BE2C (cell line): ENCODE results near the gene POLR2J3.
"Not testable (repeated sequence)": the region's sequence is repeated elsewhere in the genome, so short reads cannot be mapped to it uniquely, and the experiment has no call there.

Source experiments
- DNase-seq: peaks from one replicate; pipeline ENCODE4 v3.0.0-alpha.2; 2020
- H3K27me3 ChIP-seq: fragments of 250-450 bp; sonication (Bioruptor Pico); 2 replicates; pipeline ENCODE4 v1.5.1; 2020; ENCODE audit warnings: mild to moderate bottlenecking
- H3K36me3 ChIP-seq: fragments of 250-450 bp; sonication (Bioruptor Pico); 2 replicates; pipeline ENCODE4 v1.5.1; 2020; ENCODE audit warnings: mild to moderate bottlenecking
- H3K4me1 ChIP-seq: fragments of 250-450 bp; sonication (Bioruptor Pico); 2 replicates; pipeline ENCODE4 v1.5.1; 2020
- H3K4me3 ChIP-seq: 2 replicates; pipeline ENCODE4 v1.5.1; 2011; ENCODE audit warnings: low read depth, low read length
- H3K9me3 ChIP-seq: fragments of 250-450 bp; sonication (Bioruptor Pico); 2 replicates; pipeline ENCODE4 v1.5.1; 2020

Gene POLR2J3

GRCh38 chr7:102545288-102545687 is 27.1 kb downstream of the POLR2J3 start:
- H3K27me3 ChIP-seq, H3K4me1 ChIP-seq, H3K4me3 ChIP-seq, H3K9me3 ChIP-seq, H3K36me3 ChIP-seq, DNase-seq: not testable (repeated sequence)

GRCh38 chr7:102544372-102544771 is 28.0 kb downstream of the POLR2J3 start:
- not testable (repeated sequence) for H3K27me3 ChIP-seq, H3K4me3 ChIP-seq, H3K9me3 ChIP-seq, H3K36me3 ChIP-seq, H3K4me1 ChIP-seq, DNase-seq

GRCh38 chr7:102543596-102543995 is 28.8 kb downstream of the POLR2J3 start, which contains the start of gene UPK3BL2:
TSS of gene UPK3BL2 (minus strand) at chr7:102543696. CDS start at chr7:102543636, 60 bp downstream.
- DNase-seq, H3K9me3 ChIP-seq: not testable (repeated sequence)

GRCh38 chr7:102542771-102543170 is 29.6 kb downstream of the POLR2J3 start:
- H3K4me3 ChIP-seq, H3K27me3 ChIP-seq, H3K36me3 ChIP-seq, DNase-seq, H3K9me3 ChIP-seq, H3K4me1 ChIP-seq: not testable (repeated sequence)

More at GRCh38 chr7:102543596-102543995, 28.8 kb downstream of the POLR2J3 start, which contains the start of gene UPK3BL2:
- H3K4me1 ChIP-seq, H3K27me3 ChIP-seq, H3K4me3 ChIP-seq, H3K36me3 ChIP-seq: not testable (repeated sequence)

GRCh38 chr7:102542083-102542482 is 30.3 kb downstream of the POLR2J3 start:
- not testable (repeated sequence) for H3K4me1 ChIP-seq, DNase-seq, H3K27me3 ChIP-seq, H3K4me3 ChIP-seq, H3K36me3 ChIP-seq, H3K9me3 ChIP-seq

- H3K27me3 ChIP-seq, H3K4me1 ChIP-seq, DNase-seq, H3K36me3 ChIP-seq, H3K9me3 ChIP-seq, H3K4me3 ChIP-seq: not testable (repeated sequence)
Measured at GRCh38 chr7:102540604-102541003, 31.8 kb downstream of the POLR2J3 start.

GRCh38 chr7:102535062-102535615 is 37.2 kb downstream of the POLR2J3 start:
- not testable (repeated sequence) for H3K36me3 ChIP-seq, DNase-seq, H3K9me3 ChIP-seq, H3K4me3 ChIP-seq, H3K27me3 ChIP-seq, H3K4me1 ChIP-seq

- H3K4me1 ChIP-seq, H3K4me3 ChIP-seq, H3K9me3 ChIP-seq, DNase-seq, H3K36me3 ChIP-seq, H3K27me3 ChIP-seq: not testable (repeated sequence)
Measured at GRCh38 chr7:102532127-102532526, 40.3 kb downstream of the POLR2J3 start.

- peak; percentile 60 for DNase-seq
- not testable (repeated sequence) for H3K9me3 ChIP-seq, H3K27me3 ChIP-seq, H3K36me3 ChIP-seq, H3K4me3 ChIP-seq, H3K4me1 ChIP-seq
Measured at GRCh38 chr7:102531583-102531982, 40.8 kb downstream of the POLR2J3 start.

GRCh38 chr7:102527822-102528793 is 44.3 kb downstream of the POLR2J3 start:
- not testable (repeated sequence) for H3K4me1 ChIP-seq, H3K9me3 ChIP-seq, H3K27me3 ChIP-seq, H3K4me3 ChIP-seq, H3K36me3 ChIP-seq, DNase-seq

- not testable (repeated sequence) for DNase-seq
Measured at GRCh38 chr7:102527182-102527581, 45.2 kb downstream of the POLR2J3 start.

GRCh38 chr7:102524803-102525202 is 47.6 kb downstream of the POLR2J3 start:
- not testable (repeated sequence) for DNase-seq, H3K9me3 ChIP-seq, H3K36me3 ChIP-seq, H3K4me1 ChIP-seq, H3K4me3 ChIP-seq, H3K27me3 ChIP-seq

More at GRCh38 chr7:102527182-102527581, 45.2 kb downstream of the POLR2J3 start:
- H3K4me1 ChIP-seq, H3K4me3 ChIP-seq, H3K27me3 ChIP-seq, H3K9me3 ChIP-seq, H3K36me3 ChIP-seq: not testable (repeated sequence)

- H3K9me3 ChIP-seq, DNase-seq, H3K4me3 ChIP-seq, H3K36me3 ChIP-seq, H3K4me1 ChIP-seq, H3K27me3 ChIP-seq: not testable (repeated sequence)
Measured at GRCh38 chr7:102520797-102521196, 51.6 kb downstream of the POLR2J3 start.

- not testable (repeated sequence) for H3K9me3 ChIP-seq, H3K27me3 ChIP-seq, H3K4me3 ChIP-seq, DNase-seq, H3K36me3 ChIP-seq, H3K4me1 ChIP-seq
Measured at GRCh38 chr7:102517550-102518147, 54.7 kb downstream of the POLR2J3 start, which contains the start of gene RASA4B. TSS of gene RASA4B (minus strand) at chr7:102517777. CDS start at chr7:102517710, 67 bp downstream.
